Trophoblast cell (in vitro differentiated cells and primary cell): ENCODE results near the gene TSHZ2.

ENCODE experiments used
- DNase-seq, 2 donors: peaks; one replicate each; pipeline ENCODE4 v3.0.0-alpha.2; 2016
- H2AFZ ChIP-seq: 2 replicates; pipeline ENCODE4 v1.6.1; 2013; ENCODE audit warnings: low read length, moderate library complexity, mild to moderate bottlenecking; ENCODE audit not compliant: insufficient read depth, poor library complexity
- H2AK5ac ChIP-seq: 2 replicates; pipeline ENCODE4 v1.6.1; 2013; ENCODE audit warnings: mild to moderate bottlenecking, low read length
- H2BK120ac ChIP-seq: 2 replicates; pipeline ENCODE4 v1.6.1; 2013; ENCODE audit warnings: low read length, mild to moderate bottlenecking, moderate library complexity; ENCODE audit not compliant: insufficient read depth, poor library complexity
- H2BK12ac ChIP-seq: 2 replicates; pipeline ENCODE4 v1.6.1; 2013; ENCODE audit warnings: mild to moderate bottlenecking, low read length, moderate library complexity
- H2BK5ac ChIP-seq: 2 replicates; pipeline ENCODE4 v1.6.1; 2013; ENCODE audit warnings: low read length, low read depth, moderate library complexity, mild to moderate bottlenecking; ENCODE audit not compliant: poor library complexity
- H3K14ac ChIP-seq: 2 replicates; pipeline ENCODE4 v1.6.1; 2013; ENCODE audit warnings: mild to moderate bottlenecking, low read length
- H3K18ac ChIP-seq: 2 replicates; pipeline ENCODE4 v1.6.1; 2013; ENCODE audit warnings: mild to moderate bottlenecking, low read length
- H3K23ac ChIP-seq: 2 replicates; pipeline ENCODE4 v1.6.1; 2013; ENCODE audit warnings: low read length
- H3K27ac ChIP-seq: 2 replicates; pipeline ENCODE4 v1.5.1; 2013; ENCODE audit warnings: low read depth, mild to moderate bottlenecking, inconsistent platforms, low read length, moderate library complexity
- H3K27me3 ChIP-seq: 2 replicates; pipeline ENCODE4 v1.6.1; 2013; ENCODE audit warnings: inconsistent platforms, mild to moderate bottlenecking, low read length, moderate library complexity; ENCODE audit not compliant: insufficient read depth
- H3K36me3 ChIP-seq, 2 experiments: 1 replicate in 1 of 2; 2 replicates in 1 of 2; pipeline ENCODE4 v1.6.1; 2013; ENCODE audit warnings: low read length in 2 of 2, mild to moderate bottlenecking in 2 of 2, moderate library complexity in 1 of 2; ENCODE audit not compliant: insufficient read depth in 2 of 2, control insufficient read depth in 1 of 2
- H3K4ac ChIP-seq: 2 replicates; pipeline ENCODE4 v1.6.1; 2013; ENCODE audit warnings: low read depth, mild to moderate bottlenecking, low read length, moderate library complexity
- H3K4me1 ChIP-seq, 2 experiments: 1 replicate in 1 of 2; 2 replicates in 1 of 2; pipeline ENCODE4 v1.6.1; 2013; ENCODE audit warnings: low read length in 2 of 2, mild to moderate bottlenecking in 2 of 2, moderate library complexity in 1 of 2; ENCODE audit not compliant: insufficient read depth in 2 of 2, control insufficient read depth in 1 of 2
- H3K4me2 ChIP-seq: 2 replicates; pipeline ENCODE4 v1.6.1; 2013; ENCODE audit warnings: inconsistent platforms, mild to moderate bottlenecking, low read length, moderate library complexity
- H3K4me3 ChIP-seq: 2 replicates; pipeline ENCODE4 v1.5.1; 2013; ENCODE audit warnings: mild to moderate bottlenecking, low read depth, low read length, inconsistent platforms
- H3K79me1 ChIP-seq: one replicate; pipeline ENCODE4 v1.6.1; 2013; ENCODE audit warnings: low read length
- H3K79me2 ChIP-seq: 2 replicates; pipeline ENCODE4 v1.6.1; 2013; ENCODE audit warnings: low read length, mild to moderate bottlenecking; ENCODE audit not compliant: control insufficient read depth, insufficient read depth, poor library complexity
- H3K9ac ChIP-seq: 2 replicates; pipeline ENCODE4 v1.6.1; 2013; ENCODE audit warnings: mild to moderate bottlenecking, low read length
- H3K9me3 ChIP-seq: 2 replicates; pipeline ENCODE4 v1.6.1; 2013; ENCODE audit warnings: low read depth, mild to moderate bottlenecking, control low read depth, inconsistent platforms, low read length; ENCODE audit not compliant: insufficient read depth
- H4K12ac ChIP-seq: 2 replicates; pipeline ENCODE4 v1.6.1; 2013; ENCODE audit warnings: low read depth, mild to moderate bottlenecking, low read length, moderate library complexity
- H4K8ac ChIP-seq: 2 replicates; pipeline ENCODE4 v1.6.1; 2013; ENCODE audit warnings: low read depth, mild to moderate bottlenecking, low read length, moderate library complexity
- H4K91ac ChIP-seq: one replicate; pipeline ENCODE4 v1.6.1; 2013; ENCODE audit warnings: low read depth, mild to moderate bottlenecking, low read length, moderate library complexity
- WGBS: extraction: QIAGEN DNeasy Blood & Tissue Kit; methylation state at CpG from one replicate; pipeline ENCODE4 v1.1.7; 2013; ENCODE audit warnings: missing lambda C conversion rate; ENCODE audit not compliant: insufficient read length, insufficient coverage; ENCODE audit errors: extremely low coverage; 5-methylcytosine and 5-hydroxymethylcytosine counted together

Gene TSHZ2

GRCh38 chr20:53255102-53255710 lies 283.0 kb downstream of the TSHZ2 start:
- Histone ChIP-seq H2BK12ac (no peak overlapping the region), H4K91ac (no peak overlapping the region), H2AK5ac (no peak overlapping the region), H2BK120ac (no peak overlapping the region), H3K4me3 (no peak overlapping the region), H3K27ac (no peak overlapping the region), H3K14ac (no peak overlapping the region), H3K18ac (no peak overlapping the region), H3K9ac (no peak overlapping the region), H3K4ac (no peak overlapping the region), H3K79me1 (no peaks in the 10 kb centered on the region), H3K4me1 (no peaks in the 10 kb centered on the region), H2BK5ac (no peak overlapping the region), H3K23ac (no peak overlapping the region), H2AFZ (no peak overlapping the region), H3K27me3 (no peaks in the 10 kb centered on the region), H3K9me3 (no peaks in the 10 kb centered on the region), H3K36me3 (no peaks in the 10 kb centered on the region), H4K8ac (no peak overlapping the region), H3K79me2 (no peaks in the 10 kb centered on the region), H3K4me2 (no peak overlapping the region), H4K12ac (no peak overlapping the region)
- DNase-seq = no peak
- WGBS = no CpG with 5 or more reads among the region's 18 CpGs

- H3K4me3 ChIP-seq = no peak overlapping the region
Observed at GRCh38 chr20:53258741-53259140, 286.6 kb downstream of the TSHZ2 start.

DNA sequence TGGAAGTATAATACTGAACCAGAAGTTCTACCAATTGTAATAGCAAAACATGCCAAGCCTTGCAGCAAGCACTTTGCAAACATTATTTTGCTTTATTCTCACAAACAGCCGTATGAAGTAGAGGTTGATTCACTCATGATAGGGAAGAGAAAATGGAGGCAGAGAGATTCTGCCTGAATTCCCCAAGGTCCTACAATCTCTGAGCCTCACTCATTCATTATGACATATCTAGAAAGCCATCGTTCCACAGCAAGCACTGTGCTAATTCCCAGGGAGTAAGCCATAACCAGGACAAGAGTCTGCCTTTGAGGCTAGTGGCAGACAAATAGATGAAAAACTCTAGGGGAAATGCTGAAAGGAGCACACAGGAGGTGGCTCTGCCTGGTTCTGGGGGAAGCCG lies 288.0 kb downstream of the TSHZ2 start:
- H3K79me1 ChIP-seq = no peaks in the 10 kb centered on the region
- H2BK120ac ChIP-seq = no peak overlapping the region
- H3K36me3 ChIP-seq = no peaks in the 10 kb centered on the region
- peak in 1 of 2 donors; percentile 71 for DNase-seq
- no peak overlapping the region for H3K27ac ChIP-seq
- H2BK5ac ChIP-seq = no peak overlapping the region
- H4K12ac ChIP-seq = no peak overlapping the region
- H3K4me1 ChIP-seq = no peaks in the 10 kb centered on the region
- no peaks in the 10 kb centered on the region for H3K9me3 ChIP-seq
- H2BK12ac ChIP-seq = no peak overlapping the region
- no peak overlapping the region for H2AK5ac ChIP-seq
- H3K79me2 ChIP-seq = no peaks in the 10 kb centered on the region
- no peaks in the 10 kb centered on the region for H3K27me3 ChIP-seq
- no peak overlapping the region for H3K4ac ChIP-seq
- H3K23ac ChIP-seq = no peak overlapping the region
- H3K18ac ChIP-seq = no peak overlapping the region
- H4K8ac ChIP-seq = no peak overlapping the region
- H4K91ac ChIP-seq = no peak overlapping the region
- H3K4me3 ChIP-seq = no peak overlapping the region
- H2AFZ ChIP-seq = no peak overlapping the region
- H3K14ac ChIP-seq = no peak overlapping the region
- WGBS = no CpG with 5 or more reads among the region's 3 CpGs
- no peak overlapping the region for H3K9ac ChIP-seq
- H3K4me2 ChIP-seq = no peak overlapping the region

More at GRCh38 chr20:53258741-53259140, 286.6 kb downstream of the TSHZ2 start:
- H2AK5ac ChIP-seq = no peak overlapping the region
- H3K9me3 ChIP-seq = no peaks in the 10 kb centered on the region
- WGBS = no CpG with 5 or more reads among the region's 6 CpGs
- no peak overlapping the region for H4K12ac ChIP-seq
- no peaks in the 10 kb centered on the region for H3K79me2 ChIP-seq
- H4K8ac ChIP-seq = no peak overlapping the region
- peak; percentile 91 to 97 for DNase-seq
- no peak overlapping the region for H3K4ac ChIP-seq
- no peak overlapping the region for H3K18ac ChIP-seq
- no peak overlapping the region for H4K91ac ChIP-seq
- H2AFZ ChIP-seq = no peak overlapping the region
- no peaks in the 10 kb centered on the region for H3K79me1 ChIP-seq
- no peak overlapping the region for H3K23ac ChIP-seq
- no peak overlapping the region for H2BK120ac ChIP-seq
- no peaks in the 10 kb centered on the region for H3K36me3 ChIP-seq
- no peak overlapping the region for H2BK5ac ChIP-seq
- no peak overlapping the region for H3K27ac ChIP-seq
- no peaks in the 10 kb centered on the region for H3K4me1 ChIP-seq
- H3K27me3 ChIP-seq = no peaks in the 10 kb centered on the region
- H2BK12ac ChIP-seq = no peak overlapping the region
- no peak overlapping the region for H3K14ac ChIP-seq
- H3K4me2 ChIP-seq = no peak overlapping the region
- H3K9ac ChIP-seq = no peak overlapping the region

DNA sequence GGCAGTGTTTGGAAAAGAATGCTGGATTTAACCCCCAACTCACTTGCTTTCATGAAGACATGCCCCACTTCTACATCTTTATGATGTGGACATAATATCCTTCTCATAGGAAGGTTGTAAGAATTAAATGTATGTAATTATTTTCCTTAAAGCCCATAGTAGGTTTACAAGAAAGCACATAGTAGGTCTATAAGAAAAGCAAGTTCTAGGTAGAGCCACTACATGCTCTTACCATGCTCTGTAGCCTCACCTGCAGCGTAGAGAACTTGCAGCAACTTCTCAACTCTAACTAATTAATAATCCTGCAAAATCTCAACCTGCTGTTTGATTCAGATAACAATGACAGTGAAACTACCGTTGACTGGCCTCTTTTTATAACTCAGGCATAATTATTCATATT lies 288.4 kb downstream of the TSHZ2 start:
- H3K79me1 ChIP-seq = no peaks in the 10 kb centered on the region

More for the DNA sequence above, 288.4 kb downstream of the TSHZ2 start:
- Histone ChIP-seq H4K8ac (no peak overlapping the region), H3K23ac (no peak overlapping the region), H3K4me2 (no peak overlapping the region), H3K9me3 (no peaks in the 10 kb centered on the region), H3K9ac (no peak overlapping the region), H2AFZ (no peak overlapping the region), H2AK5ac (no peak overlapping the region), H4K91ac (no peak overlapping the region), H2BK120ac (no peak overlapping the region), H2BK5ac (no peak overlapping the region), H3K4ac (no peak overlapping the region), H3K14ac (no peak overlapping the region), H3K4me3 (no peak overlapping the region), H3K4me1 (no peaks in the 10 kb centered on the region), H3K36me3 (no peaks in the 10 kb centered on the region), H3K27me3 (no peaks in the 10 kb centered on the region), H3K18ac (no peak overlapping the region), H2BK12ac (no peak overlapping the region), H3K79me2 (no peaks in the 10 kb centered on the region), H4K12ac (no peak overlapping the region), H3K27ac (no peak overlapping the region)
- no CpG with 5 or more reads among the region's 2 CpGs for WGBS
- no peak for DNase-seq
